ENCODE measurements around the gene GOLGA2.

GOLGA2 gene

GRCh38 chr9:128242828-128243214, 33.0 kb downstream of the GOLGA2 start:
- TF ChIP-seq CTCF (IDR thresholded peaks at IDR 0.05; ENCODE audit: insufficient read depth, low read length) (no peak), GABPA (IDR thresholded peaks at IDR 0.05; ENCODE audit: low read depth) (no peak), SPI1 (IDR thresholded peaks at IDR 0.05; ENCODE audit: borderline replicate concordance, low read depth) (no peak), POLR2AphosphoS5 (IDR thresholded peaks at IDR 0.05; ENCODE audit: low read depth) (no peak), REST (IDR thresholded peaks at IDR 0.05; ENCODE audit: insufficient replicate concordance, low read depth) (no peak)

GRCh38 chr9:128242124-128242523, 33.7 kb downstream of the GOLGA2 start:
- H3K27me3 ChIP-seq (ENCODE audit: insufficient read depth, poor library complexity, severe bottlenecking) = no peaks in the 10 kb centered on the region
- no peak overlapping the region for H3K27ac ChIP-seq (replicated peaks)
- no peak for DNase-seq (ENCODE audit: low read depth in 1 of 2, low spot score in 1 of 2)
- no peak overlapping the region for H3K4me3 ChIP-seq (replicated peaks; ENCODE audit: insufficient read depth, low read length)
- TF ChIP-seq SPI1 (IDR thresholded peaks at IDR 0.05; ENCODE audit: borderline replicate concordance, low read depth) (no peak), POLR2AphosphoS5 (IDR thresholded peaks at IDR 0.05; ENCODE audit: low read depth) (no peak), GABPA (IDR thresholded peaks at IDR 0.05; ENCODE audit: low read depth) (no peak), REST (IDR thresholded peaks at IDR 0.05; ENCODE audit: insufficient replicate concordance, low read depth) (no peak), CTCF (IDR thresholded peaks at IDR 0.05; ENCODE audit: insufficient read depth, low read length) (no peak)

More at GRCh38 chr9:128242828-128243214, 33.0 kb downstream of the GOLGA2 start:
- Histone ChIP-seq H3K4me3 (replicated peaks; ENCODE audit: insufficient read depth, low read length) (no peak overlapping the region), H3K27me3 (ENCODE audit: insufficient read depth, poor library complexity, severe bottlenecking) (no peaks in the 10 kb centered on the region), H3K27ac (replicated peaks) (no peak overlapping the region)
- DNase-seq (ENCODE audit: low read depth in 1 of 2, low spot score in 1 of 2) = no peak

GRCh38 chr9:128233817-128234406, 41.9 kb downstream of the GOLGA2 start:
- no peak for DNase-seq (ENCODE audit: low read depth in 1 of 2, low spot score in 1 of 2)
- H3K27ac ChIP-seq (replicated peaks) = no peak overlapping the region
- no peak overlapping the region for H3K4me3 ChIP-seq (replicated peaks; ENCODE audit: insufficient read depth, low read length)
- TF ChIP-seq REST (IDR thresholded peaks at IDR 0.05; ENCODE audit: insufficient replicate concordance, low read depth) (no peak), GABPA (IDR thresholded peaks at IDR 0.05; ENCODE audit: low read depth) (no peak), SPI1 (IDR thresholded peaks at IDR 0.05; ENCODE audit: borderline replicate concordance, low read depth) (no peak), POLR2AphosphoS5 (IDR thresholded peaks at IDR 0.05; ENCODE audit: low read depth) (no peak; the same call in 1 of the 2 replicates), CTCF (IDR thresholded peaks at IDR 0.05; ENCODE audit: insufficient read depth, low read length) (no peak)
- H3K27me3 ChIP-seq (ENCODE audit: insufficient read depth, poor library complexity, severe bottlenecking) = no peaks in the 10 kb centered on the region

Measured in HL-60 (cell line).